ENCODE data around the gene SBNO1.

- TF ChIP-seq CTCF (conservative IDR thresholded peaks at IDR 0.05; ENCODE audit: low read length) (no peak), EZH2phosphoT487 (IDR thresholded peaks at IDR 0.05; ENCODE audit: borderline replicate concordance) (no peak)
Observed at GRCh38 chr12:123387508-123388176, 23.0 kb upstream of the SBNO1 start.

Measured in Loucy (cell line).